RKO (cell line): Measurements from ENCODE around the gene TBCE.
A peak's percentile ranks its signal among the peaks of the same experiment; 100 is the strongest.
"Not testable (repeated sequence)": the region's sequence is repeated elsewhere in the genome, so short reads cannot be mapped to it uniquely, and the experiment has no call there.

Experiments
- DNase-seq: peaks from one replicate; pipeline ENCODE4 v3.0.0-alpha.2; 2016; ENCODE audit warnings: low spot score

TBCE gene

DNA sequence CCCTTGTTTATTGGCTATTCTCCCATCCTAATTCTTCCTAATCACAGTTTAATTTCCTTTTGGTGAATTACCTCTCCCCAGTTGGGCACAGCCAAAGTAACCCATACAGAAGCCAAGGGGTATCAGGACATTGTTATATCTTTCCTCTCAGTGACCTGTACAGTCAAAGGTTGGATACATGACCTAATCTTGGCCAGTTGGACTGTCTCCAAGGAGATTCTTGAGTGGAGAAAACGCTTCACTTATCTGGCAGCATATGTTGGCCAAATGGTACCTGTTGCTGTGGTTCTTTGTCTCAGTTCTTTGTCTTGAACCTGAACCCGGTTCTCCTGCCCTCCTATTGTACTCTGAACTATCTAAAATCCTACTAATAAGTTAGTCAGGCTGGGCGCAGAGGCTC lies 15.3 kb upstream of the TBCE start:
- DNase-seq = no peak

DNA sequence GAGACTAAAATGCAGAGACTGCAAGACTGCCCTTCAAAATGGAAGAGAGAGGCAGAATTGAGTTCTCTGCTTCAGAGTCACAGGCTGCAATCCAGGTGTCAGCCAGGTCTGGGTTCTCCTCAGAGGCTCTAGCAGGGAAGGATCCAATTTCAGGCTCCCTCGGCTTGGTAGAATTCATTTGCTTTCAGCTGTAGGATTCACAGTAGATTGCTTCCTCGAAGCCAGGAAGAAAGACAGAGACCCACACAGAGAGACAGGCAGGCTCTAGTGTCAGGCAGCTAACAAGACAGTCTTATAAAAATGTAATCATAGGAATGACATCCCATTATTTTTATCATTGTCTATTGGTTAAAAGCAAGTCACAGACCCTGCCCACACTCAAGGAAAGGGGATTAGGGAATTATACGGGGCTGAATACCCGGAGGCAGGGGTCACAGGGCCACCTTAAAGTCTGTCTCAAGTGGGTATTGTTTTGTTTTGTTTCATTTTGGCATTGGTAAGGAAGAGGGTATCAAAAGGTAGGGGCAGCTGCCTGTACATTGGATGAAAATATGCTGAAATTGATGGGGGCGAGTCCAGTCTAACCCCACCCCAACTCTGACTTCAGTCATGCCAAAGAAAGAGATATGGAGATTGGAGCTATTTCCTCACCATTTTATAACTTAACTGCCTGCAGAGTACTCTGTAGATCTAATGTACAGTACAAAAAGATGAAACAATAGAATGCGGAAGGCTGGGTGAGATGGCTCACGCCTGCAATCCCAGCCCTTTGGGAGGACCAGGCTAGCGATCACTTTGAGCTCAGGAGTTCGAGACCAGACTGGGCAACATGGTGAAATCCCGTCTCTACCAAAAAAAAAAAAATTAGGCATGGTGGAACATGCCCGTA lies 9.5 kb upstream of the TBCE start:
- no peak for DNase-seq

DNA sequence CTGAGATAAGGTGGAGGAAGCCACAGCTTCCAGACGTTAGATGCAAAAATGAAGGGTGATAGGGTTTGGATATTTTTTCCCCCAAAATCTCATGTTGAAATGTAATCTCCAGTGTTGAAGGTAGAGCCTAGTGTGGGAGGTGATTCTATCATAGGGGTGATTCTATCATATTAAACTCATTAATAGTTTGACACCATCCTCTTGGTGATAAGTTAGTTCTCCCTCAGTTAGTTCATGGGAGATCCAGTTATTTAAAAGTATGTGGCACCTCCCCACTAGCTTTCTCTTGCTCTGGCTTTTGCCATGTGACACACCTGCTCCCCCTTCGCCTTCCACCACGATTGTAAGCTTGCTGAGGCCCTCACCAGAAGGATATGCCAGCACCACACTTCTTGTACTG lies 8.3 kb upstream of the TBCE start:
- no peak for DNase-seq

DNA sequence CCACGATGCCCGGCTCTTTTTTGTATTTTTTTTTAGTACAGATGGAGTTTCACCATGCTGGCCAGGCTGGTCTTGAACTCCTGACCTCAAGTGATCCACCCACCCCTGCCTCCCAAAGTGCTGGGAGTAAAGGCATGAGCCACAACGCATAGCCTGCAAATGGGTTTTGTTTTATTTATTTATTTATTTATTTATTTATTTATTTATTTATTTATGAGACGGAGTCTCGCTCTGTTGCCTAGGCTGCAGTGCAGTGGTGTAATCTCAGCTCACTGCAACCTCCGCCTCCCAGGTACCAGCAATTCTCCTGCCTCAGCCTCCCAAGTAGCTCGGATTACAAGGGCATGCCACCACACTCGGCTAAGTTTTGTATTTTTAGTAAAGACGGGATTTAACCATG lies 3.0 kb upstream of the TBCE start:
- not testable (repeated sequence) for DNase-seq

DNA sequence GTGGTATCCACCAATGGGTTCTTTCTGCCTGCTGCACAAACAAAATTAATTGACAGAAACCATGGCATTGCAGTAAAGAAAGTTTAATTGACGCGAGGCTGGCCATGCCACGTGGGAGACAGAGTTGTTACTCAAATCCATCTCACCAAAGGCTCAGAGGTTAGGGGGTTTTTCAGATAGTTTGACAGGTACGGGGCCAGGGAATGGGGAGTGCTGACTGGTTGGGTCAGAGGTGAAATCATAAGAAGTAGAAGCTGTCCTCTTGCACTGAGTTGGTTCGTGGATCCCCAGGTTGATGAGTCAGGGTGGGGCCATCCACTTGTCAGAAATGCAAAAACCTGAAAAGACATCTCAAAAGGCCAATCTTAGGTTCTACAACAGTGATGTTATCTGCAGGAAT lies 941 bp upstream of the TBCE start:
- DNase-seq = no peak

DNA sequence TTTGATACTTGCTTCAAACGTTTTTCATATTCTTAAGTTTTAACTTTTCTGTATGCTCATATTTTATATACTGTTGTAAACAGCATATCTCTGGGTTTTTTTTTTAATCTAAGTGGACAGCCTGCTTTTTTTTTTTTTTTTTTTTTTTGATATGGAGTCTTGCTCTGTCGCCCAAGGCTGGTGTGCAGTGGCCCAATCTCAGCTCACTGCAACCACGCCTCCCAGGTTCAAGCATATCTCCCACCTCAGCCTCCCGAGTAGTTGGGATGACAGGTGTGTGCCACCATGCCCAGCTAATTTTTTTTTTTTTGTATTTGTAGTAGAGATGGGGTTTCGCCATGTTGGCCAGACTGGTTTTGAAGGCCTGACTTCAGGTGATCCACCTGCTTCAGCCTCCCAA lies 1.2 kb downstream of the TBCE start:
- no peak for DNase-seq

DNA sequence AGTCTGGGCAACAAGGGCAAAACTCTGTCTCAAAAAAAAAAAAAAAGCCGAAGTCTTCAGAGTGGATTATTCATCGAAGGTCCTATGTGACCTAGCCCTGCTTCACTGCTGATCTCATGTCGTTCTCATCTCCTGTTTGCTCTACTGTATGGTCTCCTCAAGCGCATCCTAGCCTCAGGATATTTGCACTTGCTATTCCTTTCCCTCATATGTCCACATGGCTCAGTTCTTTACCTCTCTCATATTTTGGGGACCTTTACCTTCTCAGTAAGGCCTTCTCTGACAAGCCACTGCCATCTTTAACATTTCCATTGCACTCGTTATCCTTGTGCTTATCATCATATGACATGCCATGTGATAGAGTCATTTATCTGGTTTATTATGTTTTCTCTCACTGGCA lies 2.6 kb downstream of the TBCE start:
- peak; percentile 45 for DNase-seq

DNA sequence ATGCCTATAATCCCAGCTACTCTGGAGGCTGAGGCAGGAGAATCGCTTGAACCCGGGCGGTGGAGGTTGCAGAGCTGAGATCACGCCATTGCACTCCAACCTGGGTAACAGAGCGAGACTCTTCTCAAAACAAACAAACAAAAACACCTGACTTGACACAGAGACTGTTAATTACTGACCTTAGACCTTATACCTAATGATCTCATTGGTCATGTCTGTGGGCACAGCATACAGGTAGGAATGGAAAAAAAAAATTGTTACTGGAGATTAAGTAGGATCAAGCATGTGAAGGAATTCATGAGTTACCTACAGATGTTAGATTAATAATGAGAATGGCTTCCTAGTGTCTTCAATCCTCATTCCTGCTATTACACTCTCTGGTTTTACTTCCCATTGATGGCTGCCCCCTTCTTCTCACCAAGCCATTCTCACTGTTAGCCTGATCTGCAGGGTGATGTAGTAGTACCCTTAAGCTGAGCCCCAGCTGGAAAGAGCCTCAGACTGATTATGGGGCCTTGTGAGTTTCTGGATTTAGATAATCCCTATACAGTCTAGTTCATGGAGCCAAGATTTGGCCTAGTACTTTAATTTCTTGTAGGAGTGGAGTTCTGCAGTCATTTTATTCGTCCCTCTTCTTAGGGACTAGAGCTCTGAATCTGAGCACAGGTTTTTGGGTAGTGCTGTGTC lies 8.8 kb downstream of the TBCE start:
- no peak for DNase-seq

DNA sequence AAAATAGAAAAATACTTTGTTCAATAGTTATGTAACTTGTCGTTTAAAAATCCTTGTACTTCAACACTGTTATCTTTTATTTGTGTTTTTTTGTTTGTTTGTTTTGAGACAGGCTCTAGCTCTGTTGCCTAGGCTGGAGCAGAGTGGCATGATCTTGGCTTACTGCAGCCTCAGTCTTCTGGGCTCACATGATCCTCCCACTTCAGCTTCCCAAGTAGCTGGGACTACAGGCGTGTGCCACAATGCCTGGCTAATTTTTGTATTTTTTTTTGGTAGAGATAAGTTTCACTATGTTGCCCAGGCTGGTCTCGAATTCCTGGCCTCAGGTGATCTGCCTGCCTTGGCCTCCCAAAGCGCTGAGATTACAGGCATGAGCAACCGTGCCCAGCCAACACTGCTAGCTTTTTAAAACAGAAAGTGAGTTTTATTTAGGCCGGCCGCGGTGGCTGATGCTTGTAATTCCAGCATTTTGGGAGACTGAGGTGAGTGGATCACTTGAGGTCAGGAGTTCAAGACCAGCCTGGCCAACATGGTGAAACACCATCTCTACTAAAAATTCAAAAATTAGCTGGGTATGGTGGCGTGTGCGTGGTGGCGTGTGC lies 11.0 kb downstream of the TBCE start:
- DNase-seq = not testable (repeated sequence)

DNA sequence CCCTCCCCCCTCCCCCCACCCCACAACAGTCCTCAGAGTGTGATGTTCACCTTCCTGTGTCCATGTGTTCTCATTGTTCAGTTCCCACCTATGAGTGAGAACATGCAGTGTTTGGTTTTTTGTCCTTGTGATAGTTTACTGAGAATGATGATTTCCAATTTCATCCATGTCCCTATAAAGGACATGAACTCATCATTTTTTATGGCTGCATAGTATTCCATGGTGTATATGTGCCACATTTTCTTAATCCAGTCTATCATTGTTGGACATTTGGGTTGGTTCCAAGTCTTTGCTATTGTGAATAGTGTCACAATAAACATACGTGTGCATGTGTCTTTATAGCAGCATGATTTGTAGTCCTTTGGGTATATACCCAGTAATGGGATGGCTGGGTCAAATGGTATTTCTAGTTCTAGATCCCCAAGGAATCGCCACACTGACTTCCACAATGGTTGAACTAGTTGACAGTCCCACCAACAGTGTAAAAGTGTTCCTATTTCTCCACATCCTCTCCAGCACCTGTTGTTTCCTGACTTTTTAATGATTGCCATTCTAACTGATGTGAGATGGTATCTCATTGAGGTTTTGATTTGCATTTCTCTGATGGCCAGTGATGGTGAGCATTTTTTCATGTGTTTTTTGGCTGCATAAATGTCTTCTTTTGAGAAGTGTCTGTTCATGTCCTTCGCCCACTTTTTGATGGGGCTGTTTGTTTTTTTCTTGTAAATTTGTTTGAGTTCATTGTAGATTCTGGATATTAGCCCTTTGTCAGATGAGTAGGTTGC lies 14.9 kb downstream of the TBCE start:
- DNase-seq = not testable (repeated sequence)

DNA sequence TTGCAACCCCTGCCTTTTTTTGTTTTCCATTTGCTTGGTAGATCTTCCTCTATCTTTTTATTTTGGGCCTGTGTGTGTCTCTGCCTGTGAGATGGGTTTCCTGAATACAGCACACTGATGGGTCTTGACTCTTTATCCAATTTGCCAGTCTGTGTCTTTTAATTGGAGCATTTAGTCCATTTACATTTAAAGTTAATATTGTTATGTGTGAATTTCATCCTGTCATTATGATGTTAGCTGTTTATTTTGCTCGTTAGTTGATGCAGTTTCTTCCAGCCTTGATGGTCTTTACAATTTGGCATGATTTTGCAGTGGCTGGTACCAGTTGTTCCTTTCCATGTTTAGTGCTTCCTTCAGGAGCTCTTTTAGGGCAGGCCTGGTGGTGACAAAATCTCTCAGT lies 18.4 kb downstream of the TBCE start:
- not testable (repeated sequence) for DNase-seq

DNA sequence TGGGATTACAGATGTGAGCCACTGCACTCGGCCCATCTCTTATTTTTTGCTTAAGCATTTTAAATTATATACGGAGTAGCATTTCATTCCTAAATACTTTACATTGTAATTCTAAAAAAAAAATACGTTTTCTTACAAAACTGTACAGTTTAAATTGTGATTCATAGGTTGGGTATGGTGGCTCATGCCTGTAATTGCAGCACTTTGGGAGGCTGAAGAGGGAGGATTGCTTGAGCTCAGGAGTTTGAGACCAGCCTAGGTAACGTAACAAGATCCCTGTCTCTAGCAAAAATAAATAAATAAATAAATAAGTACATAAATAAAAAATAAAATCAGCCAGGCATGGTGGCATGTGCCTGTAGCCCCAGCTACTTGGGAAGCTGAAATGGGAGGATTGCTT lies 24.6 kb downstream of the TBCE start:
- no peak for DNase-seq

DNA sequence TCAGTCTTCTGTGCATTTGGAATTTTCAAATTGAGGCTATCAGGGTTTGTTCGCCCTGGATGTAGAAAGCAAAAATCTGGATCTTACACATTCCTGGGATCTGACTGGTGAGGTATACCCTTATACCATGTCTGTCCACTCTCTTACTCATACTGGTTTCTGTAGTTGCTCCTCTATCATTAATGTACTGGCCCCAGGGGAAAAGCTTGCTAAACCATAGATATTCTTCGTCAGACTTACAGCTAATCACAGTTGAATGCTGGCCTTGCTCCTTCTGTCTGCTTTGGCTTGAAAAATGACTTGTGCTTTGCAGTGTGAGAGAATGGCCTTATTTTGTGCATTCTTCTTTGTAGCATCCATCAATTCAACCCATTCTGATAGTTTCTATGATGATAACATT lies 30.5 kb downstream of the TBCE start:
- no peak for DNase-seq

DNA sequence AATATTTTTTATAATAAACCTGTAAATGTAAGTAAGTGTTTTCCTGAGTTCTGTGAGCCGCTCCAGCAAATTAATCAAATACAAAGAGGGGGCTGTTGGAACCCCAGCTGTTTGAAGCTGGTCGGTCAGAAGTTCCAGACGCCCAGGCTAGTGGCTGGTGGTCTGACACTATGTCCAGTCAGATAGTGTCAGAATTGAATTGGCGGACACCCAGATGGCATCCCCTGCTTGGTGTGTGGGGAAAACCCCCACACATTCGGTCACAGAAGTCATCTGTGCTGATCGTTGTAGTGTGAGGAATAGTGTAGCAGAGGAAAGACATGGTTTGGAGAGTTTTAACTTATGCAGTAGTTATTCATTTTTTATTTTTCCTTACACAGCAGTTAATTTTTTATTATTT lies 32.4 kb downstream of the TBCE start:
- no peak for DNase-seq

DNA sequence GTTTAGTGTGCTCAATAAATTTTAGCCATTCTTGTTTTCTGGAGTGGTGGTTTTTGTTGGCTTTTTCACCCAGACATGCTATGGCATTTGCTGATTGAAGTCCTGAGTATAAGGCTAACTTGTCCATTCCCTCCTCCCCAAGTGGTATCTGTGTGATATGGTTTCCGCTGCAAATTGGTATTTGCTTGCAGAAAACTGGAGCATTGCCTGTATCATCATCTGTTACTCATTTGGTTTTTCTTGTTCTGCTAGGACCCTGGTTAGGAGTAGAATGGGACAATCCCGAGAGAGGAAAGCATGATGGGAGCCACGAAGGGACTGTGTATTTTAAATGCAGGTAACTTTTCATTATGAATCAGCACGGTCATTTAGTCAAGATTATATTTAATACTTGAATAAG lies 34.0 kb downstream of the TBCE start:
- no peak for DNase-seq

DNA sequence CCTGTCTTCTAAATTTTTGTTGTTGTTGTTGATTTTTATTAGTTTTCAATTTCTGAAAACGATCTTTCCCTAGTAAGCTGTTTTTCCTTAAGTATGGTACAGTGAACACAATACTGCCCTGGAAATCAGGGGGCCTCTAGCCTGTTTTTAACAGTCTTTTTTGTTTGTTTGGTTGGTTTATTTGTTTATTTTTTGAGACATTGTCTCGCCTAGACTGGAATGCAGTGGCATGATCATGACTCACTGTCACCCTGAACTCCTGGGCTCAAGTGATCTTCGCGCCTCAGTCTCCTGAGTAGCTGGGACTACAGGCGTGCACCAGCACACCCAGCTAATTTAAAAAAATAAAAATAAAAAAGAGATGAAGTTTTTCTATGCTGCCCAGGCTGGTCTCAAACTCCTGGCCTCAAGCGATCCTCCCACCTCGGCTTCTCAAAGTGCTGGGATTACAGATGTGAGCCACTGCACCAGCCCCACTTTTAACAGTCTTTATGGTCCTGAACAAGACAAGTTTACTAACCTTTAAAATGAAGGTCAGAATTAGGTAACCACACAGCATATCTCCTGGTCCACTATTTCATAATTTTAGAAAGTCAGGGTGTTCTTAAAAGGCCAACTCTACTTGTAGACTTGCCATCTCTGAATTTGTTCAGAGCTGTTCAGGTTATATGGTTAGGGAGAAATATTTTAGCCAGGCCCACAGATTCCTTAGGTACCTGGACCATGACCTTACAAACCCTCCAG lies 35.4 kb downstream of the TBCE start:
- no peak for DNase-seq

DNA sequence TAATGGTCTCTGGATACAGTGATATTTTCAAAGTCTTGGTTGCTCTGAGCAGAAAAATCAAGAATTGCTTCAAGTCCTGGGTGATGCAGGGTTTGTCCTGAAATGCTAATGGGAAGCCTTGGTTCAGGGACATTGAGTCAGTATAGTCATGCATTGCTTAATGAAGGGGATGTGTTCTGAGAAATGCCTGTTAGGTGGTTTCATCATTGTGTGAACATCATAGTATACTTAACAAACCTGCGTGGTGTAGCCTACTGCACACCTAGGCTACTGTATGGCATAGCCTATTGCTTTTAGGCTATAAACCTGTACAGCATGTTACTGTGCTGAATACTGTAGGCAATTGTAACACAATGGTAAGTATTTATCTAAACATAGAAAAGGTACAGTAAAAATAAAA lies 36.4 kb downstream of the TBCE start:
- no peak for DNase-seq

DNA sequence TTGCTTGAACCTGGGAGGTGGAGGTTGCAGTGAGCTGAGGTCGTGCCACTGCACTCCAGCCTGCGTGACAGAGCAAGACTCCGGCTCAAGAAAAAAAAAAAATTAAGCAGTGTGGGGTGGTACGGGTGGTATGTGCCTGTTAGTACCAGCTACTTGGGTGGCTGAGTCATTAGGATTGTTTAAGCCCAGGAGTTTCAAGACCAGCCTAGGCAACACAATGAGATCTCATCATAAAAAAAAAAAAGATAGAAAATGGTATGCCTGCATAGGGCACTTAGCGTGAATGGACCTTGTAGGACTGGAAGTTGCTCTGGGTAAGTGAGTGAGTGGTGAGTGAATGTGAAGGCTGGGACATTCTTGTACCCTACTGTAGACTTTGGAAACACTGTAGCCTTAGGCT lies 37.0 kb downstream of the TBCE start:
- no peak for DNase-seq

DNA sequence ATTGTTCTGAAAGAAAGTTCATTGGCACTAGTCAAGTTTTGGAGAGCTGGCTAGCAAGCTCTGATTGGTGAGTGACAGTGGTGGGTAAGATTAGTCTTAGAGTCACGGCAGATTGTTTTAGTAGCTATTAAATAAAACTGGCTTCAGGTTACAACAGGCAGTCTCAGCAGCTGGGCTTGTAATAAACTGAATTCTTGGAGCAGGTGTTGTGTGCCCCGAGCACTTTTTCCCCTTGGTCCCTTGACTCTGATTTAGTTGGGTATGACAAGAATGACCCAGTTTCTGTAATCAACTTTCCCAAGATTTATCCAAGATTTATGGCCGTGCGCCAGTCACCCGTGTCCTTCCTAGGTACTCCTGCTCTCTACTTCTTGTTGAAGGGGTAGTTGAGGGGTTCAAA lies 40.2 kb downstream of the TBCE start:
- DNase-seq = no peak

DNA sequence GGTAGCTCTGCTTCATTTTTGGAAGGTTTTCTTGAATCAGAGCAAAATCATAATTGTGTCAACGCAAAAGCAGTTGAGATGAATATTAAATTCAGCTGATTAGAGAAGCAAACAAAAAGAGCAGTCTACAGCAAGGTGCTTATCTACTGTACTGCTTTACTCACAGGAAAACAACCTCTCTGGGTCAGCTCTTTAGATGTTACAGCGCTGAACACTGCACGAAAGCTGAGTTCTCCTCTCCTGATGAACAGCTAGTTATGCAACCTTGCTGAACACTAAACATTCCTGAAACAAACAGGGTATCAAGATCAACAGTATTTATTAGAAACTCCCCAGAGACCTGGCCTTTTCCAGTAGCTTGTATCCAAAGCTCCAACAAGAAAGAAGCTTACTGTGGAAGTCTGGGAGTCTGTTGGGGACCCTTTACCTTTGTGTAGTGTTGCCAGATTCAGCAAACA lies 41.3 kb downstream of the TBCE start:
- no peak for DNase-seq

DNA sequence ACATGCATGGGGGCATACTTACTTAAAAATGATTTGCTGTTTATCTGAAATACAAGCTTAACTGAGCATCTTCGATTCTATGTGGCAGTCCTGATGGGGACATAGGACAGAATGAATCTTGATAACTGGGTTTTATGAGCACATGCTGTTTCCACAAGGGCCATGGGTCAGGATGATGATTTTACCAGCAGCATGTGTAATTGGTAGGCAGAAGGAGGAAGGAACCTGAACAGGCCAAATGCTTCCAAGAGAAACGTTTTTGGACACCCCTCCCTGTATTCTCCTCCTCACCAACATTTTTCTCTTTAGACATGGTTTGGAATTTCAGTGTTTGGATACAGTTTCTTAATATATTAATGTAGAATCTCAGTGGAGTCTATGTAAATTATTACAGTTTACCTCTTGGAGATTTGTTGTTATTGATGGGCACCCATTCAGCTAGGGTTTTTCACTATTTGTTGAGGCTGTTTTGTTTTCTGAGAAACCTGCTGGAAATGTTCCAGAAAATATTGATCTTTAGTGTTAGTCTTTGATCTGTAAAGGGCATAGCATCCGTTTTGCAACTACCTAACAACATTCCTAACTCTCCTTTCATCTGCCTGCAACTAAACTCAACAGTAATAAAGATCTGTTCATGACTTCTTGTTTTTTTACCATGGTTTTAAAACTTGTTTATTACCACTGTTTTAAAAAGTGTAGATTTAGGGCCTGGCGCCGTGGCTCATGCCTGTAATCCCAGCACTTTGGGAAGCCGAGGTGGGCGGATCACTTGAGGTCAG lies 42.0 kb downstream of the TBCE start:
- no peak for DNase-seq
